OCI-LY7 (cell line): ENCODE measurements around the gene HSD3B1.

Source experiments
- EZH2phosphoT487 ChIP-seq: fragments of 200-600 bp; sonication (generic); IDR thresholded peaks from 2 replicates; pipeline ENCODE4 v1.6.1; 2018; ENCODE audit warnings: low read depth, borderline replicate concordance, mild to moderate bottlenecking, mixed run types, antibody characterized with exemption, low read length, moderate library complexity, mixed read lengths
- TF ChIP-seq, protein P1 (sequence below): fragments of 200-600 bp; sonication (generic); conservative IDR thresholded peaks from 2 replicates; pipeline ENCODE4 v1.5.1; 2014; ENCODE audit warnings: mild to moderate bottlenecking, antibody characterized with exemption, low read length, moderate library complexity, mixed read lengths

DNA sequence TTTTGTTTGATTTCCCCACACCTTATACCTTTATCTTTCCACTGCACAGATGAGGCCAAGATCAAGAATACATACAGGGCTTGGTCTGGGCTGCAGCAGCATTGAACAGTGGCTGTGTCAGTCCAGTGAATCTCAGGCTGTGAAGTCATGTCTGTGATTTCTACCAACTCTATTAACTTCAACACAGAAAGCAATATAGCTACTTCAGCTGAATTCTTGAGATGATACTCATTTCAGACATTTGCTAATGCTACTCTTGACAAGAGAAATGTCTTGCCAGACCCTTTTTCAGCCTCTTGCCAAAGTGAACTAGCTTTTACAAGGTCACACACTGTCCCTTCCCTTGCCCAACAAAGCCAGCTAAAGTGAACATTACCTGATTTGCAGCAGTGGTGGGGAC, 25.1 kb upstream of the HSD3B1 start:
- TF ChIP-seq, protein P1, sequence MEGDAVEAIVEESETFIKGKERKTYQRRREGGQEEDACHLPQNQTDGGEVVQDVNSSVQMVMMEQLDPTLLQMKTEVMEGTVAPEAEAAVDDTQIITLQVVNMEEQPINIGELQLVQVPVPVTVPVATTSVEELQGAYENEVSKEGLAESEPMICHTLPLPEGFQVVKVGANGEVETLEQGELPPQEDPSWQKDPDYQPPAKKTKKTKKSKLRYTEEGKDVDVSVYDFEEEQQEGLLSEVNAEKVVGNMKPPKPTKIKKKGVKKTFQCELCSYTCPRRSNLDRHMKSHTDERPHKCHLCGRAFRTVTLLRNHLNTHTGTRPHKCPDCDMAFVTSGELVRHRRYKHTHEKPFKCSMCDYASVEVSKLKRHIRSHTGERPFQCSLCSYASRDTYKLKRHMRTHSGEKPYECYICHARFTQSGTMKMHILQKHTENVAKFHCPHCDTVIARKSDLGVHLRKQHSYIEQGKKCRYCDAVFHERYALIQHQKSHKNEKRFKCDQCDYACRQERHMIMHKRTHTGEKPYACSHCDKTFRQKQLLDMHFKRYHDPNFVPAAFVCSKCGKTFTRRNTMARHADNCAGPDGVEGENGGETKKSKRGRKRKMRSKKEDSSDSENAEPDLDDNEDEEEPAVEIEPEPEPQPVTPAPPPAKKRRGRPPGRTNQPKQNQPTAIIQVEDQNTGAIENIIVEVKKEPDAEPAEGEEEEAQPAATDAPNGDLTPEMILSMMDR, result no peak
- no peak for TF ChIP-seq EZH2phosphoT487
